LNCAP (cell line): ENCODE results near the gene SGCE.

Source experiments
- TF ChIP-seq, protein P1 (sequence below): fragments of 450-650 bp; IDR thresholded peaks from 2 replicates; pipeline ENCODE4 v1.5.1; 2017; ENCODE audit warnings: mild to moderate bottlenecking

The SGCE gene

DNA sequence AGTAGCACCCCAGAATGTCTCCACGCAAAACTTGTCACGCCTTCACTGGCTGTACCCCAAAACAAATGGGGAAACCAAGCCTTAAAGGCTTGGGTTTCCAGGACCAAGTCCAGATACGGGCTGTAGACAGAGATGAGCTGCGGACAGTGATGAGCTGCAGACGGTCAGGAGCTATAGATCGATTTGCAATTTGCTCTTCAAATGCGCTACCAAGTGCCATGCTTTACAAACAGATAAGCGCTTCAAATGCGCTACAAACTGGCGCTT, 658 bp upstream of the SGCE start:
- TF ChIP-seq, protein P1, sequence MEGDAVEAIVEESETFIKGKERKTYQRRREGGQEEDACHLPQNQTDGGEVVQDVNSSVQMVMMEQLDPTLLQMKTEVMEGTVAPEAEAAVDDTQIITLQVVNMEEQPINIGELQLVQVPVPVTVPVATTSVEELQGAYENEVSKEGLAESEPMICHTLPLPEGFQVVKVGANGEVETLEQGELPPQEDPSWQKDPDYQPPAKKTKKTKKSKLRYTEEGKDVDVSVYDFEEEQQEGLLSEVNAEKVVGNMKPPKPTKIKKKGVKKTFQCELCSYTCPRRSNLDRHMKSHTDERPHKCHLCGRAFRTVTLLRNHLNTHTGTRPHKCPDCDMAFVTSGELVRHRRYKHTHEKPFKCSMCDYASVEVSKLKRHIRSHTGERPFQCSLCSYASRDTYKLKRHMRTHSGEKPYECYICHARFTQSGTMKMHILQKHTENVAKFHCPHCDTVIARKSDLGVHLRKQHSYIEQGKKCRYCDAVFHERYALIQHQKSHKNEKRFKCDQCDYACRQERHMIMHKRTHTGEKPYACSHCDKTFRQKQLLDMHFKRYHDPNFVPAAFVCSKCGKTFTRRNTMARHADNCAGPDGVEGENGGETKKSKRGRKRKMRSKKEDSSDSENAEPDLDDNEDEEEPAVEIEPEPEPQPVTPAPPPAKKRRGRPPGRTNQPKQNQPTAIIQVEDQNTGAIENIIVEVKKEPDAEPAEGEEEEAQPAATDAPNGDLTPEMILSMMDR: no peak

DNA sequence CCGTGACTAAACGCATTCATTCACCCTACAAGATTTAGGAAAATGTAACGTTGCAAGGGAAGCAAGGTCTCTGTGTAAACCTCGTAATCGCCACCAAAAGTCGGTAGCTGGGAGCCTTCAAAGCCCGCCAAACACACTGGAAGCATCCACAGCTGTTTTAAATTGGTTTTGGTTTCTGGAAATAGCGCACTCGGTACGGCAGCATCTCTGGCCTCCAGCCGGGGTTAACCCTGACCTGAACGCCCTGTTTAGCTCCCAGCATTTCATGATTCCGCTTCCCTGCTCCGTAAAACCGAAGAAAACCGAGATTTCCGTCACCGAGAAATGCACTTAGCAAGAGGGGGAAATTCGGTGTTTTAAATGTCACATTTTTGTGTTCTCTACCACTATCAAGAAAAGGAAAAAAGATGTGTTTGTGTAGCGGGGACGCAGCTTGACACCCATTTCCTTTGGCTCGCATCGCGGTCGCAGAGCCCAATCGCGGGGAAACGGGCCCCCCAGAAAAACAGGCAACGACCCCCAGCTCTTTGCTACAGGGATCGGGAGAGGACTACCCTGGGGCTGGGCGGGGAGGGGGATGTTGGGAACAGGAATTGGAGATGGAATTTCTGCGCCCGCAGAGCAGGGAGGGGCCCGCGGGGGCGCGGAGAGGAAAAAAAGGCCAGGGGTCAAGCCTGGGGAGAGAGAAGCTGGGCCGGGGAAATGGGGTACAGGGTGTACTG, 646 bp downstream of the SGCE start:
- TF ChIP-seq, protein P1: no peak

DNA sequence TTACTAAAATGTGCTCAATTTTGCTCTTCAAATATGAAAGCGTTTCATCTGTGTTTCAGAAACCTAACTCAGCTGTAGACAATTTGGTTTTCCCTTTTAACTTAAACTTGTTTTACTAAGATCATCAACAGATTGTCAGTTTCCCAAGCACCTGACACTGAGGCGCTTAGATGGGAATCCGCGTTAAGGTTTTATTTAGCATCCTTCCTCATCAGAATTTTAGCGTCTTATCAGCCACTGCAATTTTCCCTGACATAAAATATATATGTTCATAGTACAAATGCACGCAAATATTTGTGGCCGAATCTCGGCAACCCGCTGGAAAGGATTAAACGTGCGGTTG, 1.2 kb downstream of the SGCE start:
- TF ChIP-seq, protein P1: no peak

DNA sequence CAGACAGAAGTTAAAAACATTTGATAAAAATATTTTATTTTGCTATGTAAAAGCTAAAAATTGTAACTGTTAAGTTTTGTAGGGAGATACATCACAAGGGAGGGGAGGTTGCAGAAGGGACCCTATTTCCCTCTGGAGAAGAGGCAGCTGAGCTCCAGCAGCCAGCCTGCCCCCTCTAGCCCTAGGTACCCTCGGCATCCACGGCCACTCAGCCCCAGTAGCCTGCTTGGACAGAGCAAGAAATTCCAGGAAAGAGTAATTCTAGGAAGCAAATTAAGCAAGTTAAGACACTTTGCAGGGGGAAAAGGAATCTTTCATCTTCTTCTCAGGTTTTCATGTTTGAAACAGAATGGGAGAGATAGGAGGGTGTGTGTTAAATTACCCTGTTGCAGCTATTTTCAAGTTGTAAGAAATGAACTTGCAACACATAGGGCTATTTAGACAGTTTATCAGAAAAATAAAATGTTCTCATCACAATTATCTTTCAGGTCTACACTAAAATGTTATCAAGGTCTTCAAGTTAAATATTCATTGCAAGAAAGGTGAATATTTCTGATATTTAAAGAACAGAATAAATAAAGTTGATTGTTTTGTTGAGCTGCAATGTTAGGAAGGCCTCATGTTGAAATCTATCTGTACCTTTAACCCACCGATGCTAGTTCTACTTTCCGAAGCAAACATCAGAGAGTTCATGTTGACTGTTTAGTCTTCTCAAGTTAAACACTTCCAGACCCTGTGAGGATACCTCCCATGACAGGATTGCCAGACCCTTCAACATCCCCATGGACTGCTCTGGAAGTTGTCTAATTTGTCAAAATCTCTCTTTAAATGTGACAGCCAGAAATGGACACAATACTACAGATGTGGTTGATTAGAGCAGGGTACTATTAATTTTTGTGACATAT, 5.5 kb downstream of the SGCE start:
- TF ChIP-seq, protein P1: no peak

DNA sequence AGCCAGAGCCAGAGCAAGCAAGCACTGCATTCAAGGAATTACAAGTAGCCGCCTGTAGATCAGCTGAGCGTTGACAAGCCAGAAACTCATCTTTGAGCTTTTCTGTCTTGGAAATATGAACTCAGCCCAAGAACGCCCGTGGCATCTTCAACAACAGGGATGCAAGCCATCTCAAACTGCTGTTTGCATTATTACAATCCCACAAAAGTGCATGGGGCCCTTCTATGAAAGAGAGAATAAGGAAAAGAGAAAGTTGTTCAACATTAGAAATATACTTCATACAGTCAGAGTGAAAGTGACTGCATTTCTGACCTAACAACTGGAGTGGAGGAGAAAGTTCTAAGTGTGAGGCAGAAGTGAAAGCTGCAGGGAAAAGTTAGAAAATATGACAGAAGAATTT, 6.5 kb downstream of the SGCE start:
- TF ChIP-seq, protein P1: no peak

DNA sequence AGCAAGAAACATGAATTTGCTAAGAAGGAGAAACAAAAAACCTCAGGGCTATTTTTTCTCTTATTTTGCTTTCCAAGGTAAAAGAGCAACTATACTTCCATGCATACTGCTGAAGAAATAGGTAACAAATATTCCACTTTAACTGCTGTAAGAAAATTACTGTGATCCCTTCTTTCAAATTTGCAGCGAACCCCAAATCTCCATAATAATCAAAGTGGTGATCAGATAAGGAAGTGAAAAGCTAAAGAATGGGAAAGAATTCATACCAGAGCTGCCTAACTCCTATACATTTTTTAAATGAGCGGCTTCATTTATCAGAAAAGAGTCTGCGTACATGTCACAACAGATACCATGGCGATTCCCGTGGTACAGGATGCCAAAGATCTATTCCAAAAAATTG, 7.2 kb downstream of the SGCE start:
- TF ChIP-seq, protein P1: no peak

DNA sequence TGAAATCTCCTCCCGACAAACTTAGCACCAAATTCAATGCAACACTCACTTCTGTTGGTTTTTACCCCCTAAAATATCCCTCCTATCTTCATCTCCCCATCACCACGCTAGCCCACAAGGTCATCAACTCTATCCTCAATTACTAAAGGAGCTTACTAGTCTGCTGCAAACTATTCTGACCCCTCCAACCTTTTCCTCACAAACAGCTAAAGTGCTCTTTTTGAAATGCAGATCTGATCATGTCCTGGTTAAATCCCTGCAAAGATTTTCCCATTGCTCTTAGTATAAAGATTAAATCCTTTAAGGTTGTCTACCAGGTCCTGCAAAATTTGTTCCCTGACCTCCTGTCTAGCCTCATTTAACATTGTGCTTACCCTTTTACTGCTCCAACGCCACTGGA, 8.6 kb downstream of the SGCE start:
- TF ChIP-seq, protein P1: no peak
